Activated CD4-positive, alpha-beta T cell treated with anti-CD3 and anti-CD28 coated beads, Interleukin-2, amount 50 U/mL, for 16 hours (primary cell): Measurements from ENCODE around the gene KAT7.
"Not testable (repeated sequence)": the region's sequence is repeated elsewhere in the genome, so short reads cannot be mapped to it uniquely, and the experiment has no call there.

Experiments used
- DNase-seq: peaks from one replicate; pipeline ENCODE4 v3.0.0-alpha.2; 2020

KAT7 gene

GRCh38 chr17:49788478-49789242 is at the start of gene KAT7:
TSS of gene KAT7 (plus strand) at chr17:49788681. CDS start at chr17:49788835, 154 bp downstream.
- peak; percentile 99 for DNase-seq

GRCh38 chr17:49739641-49740271 is 48.7 kb upstream of the KAT7 start:
- peak; percentile 88 for DNase-seq

DNA sequence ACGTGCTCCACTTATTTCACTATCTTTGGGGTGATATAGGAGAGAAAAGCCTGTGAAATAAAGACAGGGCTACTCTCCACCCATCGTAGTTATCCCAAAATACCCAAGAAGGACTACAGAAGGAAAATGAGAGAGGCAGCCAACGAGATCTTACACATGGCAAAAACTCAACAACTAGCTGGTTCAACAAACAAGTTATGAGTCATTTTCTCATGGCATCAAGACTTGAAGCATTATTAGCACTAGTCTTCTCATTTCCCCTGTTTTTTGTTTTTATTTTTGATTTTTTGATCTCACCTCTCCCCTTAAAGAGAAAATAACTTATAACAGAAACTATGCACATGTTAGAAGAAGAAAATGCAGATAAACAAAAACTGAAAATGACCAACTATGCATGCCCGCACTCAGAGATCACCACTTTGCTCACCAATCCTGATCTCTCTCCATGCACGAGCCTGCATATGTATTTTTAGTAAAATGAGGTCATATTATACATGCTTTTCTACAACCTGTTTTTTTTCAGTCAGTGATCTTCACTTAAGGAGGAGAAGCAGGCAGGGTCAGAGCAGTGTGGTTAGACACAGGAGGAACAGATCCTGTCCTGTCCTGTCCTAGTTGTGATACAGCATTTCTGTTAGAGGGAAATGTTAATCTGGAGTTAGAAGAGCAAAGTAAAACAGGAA is 47.3 kb upstream of the KAT7 start:
- DNase-seq: no peak

DNA sequence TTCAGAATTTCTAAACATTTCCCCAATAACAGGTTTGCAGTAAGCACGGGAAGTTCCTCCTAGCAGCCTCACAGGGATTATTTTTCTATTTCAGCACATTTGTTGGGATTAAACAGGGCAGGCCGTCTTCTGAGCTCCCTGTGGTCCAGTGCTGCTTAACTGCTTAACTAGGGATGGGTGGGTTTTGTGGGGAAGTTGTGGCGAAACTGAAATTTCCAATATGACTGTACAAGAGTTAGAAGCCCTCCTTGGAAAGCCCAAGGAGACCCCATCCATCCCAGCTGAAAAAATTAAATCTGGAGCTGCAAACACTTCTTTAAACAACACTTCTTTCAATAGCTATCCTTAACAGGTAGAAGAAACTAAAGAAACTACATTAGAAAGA is 46.8 kb upstream of the KAT7 start:
- no peak for DNase-seq

- no peak for DNase-seq
These were observed 46.3 kb upstream of the KAT7 start for GRCh38 chr17:49742166-49742638.

GRCh38 chr17:49745175-49746139 is 43.0 kb upstream of the KAT7 start:
- DNase-seq: no peak

DNA sequence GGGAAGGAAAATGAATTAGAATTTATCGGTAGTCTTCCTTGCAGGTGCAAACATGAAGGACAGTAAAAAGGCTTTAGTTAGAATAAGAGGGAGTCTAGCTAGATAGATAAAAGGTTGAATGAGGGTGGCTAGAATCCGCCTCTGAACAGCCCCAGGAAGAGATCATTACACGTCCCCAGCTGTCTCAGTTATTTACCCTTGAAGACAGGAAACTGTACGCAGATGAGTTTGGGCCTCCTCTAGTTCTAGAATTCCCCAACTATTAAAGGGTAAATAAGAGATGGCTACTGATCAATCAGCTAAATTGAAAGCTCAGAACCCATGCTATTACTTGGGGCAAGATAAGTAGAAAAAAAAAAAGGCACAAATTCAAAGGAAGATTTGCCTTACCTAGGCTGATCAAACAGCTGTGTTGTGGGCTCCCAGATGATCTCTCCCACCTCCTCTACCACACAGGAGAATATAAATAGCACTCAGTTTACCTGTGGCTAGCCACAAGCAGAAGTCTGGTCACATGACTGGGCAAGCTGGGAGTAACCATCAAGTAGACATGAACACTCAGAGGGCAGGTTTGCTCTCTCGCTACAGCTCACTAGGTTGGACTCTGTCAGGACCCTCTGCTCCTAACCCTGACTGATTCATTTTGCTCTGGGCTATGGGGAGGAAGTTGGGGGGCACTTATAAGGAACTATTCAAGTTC is 41.5 kb upstream of the KAT7 start:
- no peak for DNase-seq

DNA sequence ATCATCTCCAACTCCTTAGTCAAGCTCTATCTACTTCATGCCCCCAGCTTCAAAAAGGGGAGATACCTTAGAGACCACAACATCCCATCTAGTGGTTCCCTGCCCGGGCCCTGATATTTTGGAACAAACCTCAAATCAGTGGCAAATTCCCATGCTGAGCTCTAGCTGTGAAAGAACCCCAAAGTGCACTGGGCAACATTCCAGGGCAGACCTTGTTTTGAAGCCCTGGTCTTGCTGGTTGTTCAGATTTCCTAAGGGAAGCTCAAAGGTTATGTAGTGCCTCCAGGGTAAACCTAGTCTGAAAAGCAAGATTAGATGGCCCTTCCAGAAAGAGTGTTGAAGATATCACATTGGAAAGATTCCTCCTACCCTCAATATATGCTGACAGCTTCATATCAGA is 40.8 kb upstream of the KAT7 start:
- no peak for DNase-seq

- DNase-seq: no peak
These were observed 40.3 kb upstream of the KAT7 start for GRCh38 chr17:49748223-49748622.

- DNase-seq: peak; percentile 81
These were observed 39.7 kb upstream of the KAT7 start for GRCh38 chr17:49748791-49749190.

- no peak for DNase-seq
These were observed 38.8 kb upstream of the KAT7 start for GRCh38 chr17:49749730-49750129.

DNA sequence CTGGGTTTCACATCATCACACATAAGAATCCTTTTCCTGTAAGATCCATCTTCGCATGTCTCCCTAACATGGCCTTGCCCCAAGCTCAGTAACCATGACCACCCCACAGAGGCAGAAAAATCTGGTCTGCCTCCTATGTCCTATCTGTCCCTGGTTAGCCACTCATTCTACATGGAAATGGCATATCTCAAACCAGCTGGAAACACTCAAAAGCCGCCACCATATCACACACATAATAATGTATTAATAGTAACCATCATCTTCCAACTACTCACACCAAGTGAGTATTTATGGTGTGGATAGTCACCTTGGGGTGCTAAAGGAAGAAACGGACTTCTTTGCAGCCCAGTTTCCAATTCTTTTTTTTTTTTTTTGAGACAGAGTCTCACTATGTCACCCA is 36.0 kb upstream of the KAT7 start:
- DNase-seq: no peak

DNA sequence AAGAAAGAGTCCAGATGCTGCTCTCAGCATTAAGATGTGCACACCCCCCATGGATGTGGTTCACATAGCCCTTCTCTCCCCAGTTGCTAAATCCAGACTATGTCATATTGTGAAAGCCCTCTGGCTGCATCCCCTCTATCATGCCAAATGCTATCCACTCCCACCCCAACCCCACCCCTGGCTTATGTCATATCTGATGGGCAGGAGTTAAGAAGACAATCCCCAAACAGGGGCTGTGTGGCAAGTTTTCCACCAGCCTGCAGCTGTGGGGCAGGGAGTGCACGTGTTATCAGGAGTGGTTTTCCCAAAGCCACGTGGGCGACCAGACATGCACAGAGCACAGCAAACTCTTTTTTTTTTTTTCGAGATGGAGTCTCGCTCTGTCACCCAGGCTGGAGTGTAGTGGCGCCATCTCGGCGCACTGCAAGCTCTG is 34.5 kb upstream of the KAT7 start:
- DNase-seq: no peak

GRCh38 chr17:49755663-49756283 is 32.7 kb upstream of the KAT7 start:
- DNase-seq: no peak

DNA sequence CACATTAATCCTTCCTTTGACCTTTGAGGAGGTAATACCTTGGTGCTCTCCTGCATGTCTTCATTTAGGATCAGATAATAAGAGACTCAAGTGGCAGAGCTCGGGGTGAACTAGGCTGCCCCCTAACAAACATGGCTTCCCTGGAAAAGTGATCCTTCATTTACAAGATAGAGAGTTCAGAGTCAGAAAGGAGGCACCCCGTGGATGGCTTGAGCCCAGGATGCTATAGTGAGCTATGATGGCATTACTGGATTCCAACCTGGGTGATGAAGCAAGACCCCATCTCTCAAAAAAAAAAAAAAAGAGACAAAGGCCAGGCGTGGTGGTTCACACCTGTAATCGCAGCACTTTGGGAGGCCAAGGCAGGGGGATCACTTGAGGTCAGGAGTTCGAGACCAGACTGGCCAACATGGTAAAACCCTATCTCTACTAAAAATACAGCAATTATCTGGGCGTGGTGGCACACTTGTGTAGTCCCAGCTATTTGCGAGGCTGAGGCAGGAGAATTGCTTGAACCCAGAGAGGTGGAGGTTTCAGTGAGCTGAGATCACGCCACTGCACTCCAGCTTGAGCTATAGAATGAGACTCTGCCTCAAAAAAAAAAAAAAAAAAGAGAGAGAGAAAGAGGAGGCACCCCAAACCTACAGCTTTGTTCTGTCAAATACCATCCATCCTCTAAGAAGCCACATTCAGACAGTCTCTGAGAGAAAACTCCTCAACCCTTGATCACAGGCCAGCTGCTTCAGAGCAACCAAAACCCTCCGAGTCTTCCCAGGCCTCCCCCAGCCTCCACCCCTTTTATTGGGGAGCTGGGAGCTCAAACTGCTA is 31.9 kb upstream of the KAT7 start:
- DNase-seq: no peak

DNA sequence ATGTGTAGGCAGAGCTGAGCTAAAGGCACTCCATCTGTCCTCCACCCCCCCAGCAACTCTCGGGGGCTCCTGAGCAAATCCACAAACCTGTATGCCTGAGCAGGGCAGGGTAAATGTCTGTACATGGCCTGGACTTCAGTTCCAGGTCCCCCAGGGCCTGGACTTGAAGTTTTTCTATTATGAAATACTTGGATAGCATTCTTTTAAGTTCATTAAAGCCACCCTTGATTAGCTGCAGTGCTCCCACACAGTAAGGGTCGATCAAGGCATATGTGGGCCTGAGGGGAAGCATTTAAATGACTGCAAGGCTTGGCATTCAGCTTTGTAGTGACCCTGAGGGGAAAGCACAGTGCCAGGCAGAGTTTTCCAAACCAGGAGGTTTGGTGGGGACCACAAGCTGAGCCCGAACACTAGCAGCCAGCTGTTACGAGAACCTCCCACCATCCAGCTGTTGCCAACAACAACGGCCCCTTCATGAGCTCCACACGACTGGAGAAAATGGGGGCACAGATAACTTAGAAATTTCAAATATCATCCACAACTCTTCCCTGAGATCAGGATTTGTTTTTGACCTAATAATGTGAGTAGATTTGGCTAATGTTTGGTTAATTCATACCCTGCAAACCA is 31.2 kb upstream of the KAT7 start:
- no peak for DNase-seq

GRCh38 chr17:49758464-49759010 is 29.9 kb upstream of the KAT7 start:
- DNase-seq: not testable (repeated sequence)

- DNase-seq: no peak
These were observed 29.3 kb upstream of the KAT7 start for GRCh38 chr17:49759203-49759602.

DNA sequence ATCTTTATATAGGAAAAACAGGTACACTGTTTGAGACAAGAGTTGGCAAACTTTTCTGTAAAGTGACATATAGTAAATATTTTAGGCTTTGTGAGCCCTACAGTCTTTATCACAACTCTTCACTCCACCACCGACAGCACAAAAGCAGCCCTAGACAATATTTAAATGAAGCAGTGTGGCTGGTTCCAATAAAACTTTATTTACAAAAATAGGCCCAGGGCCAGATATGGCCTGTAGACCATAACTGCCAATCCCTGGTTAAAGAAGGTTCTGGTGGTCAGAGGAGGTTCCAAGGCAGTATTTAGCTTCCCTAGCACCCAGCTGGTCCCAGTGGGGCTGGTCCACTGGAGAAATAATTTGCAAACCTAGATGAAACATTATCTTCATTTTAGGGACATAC is 28.2 kb upstream of the KAT7 start:
- DNase-seq: no peak
